Testis (tissue), 2 donors: ENCODE results near the gene TIPARP.

ENCODE experiments used
- CTCF ChIP-seq, 3 experiments: fragments of 450-650 bp in 2 of 3; fragments of 200-600 bp in 1 of 3; sonication (generic) in 1 of 3; IDR thresholded peaks; one replicate each; pipeline ENCODE4 v1.5.1; 2016 to 2019; ENCODE audit warnings: antibody characterized with exemption in 3 of 3, mild to moderate bottlenecking in 2 of 3, moderate library complexity in 1 of 3
- POLR2A ChIP-seq: fragments of 450-650 bp; IDR thresholded peaks from one replicate; pipeline ENCODE4 v1.6.1; 2017; ENCODE audit warnings: antibody characterized with exemption, mild to moderate bottlenecking, moderate library complexity

GRCh38 chr3:156705761-156706616 lies 31.6 kb downstream of the TIPARP start:
- TF ChIP-seq POLR2A (no peak), CTCF (IDR thresholded peaks at IDR 0.05) (no peak)
